GM12875 (cell line): ENCODE results near the gene SH2D1A.
"Not testable (repeated sequence)": the region's sequence is repeated elsewhere in the genome, so short reads cannot be mapped to it uniquely, and the experiment has no call there.

ENCODE experiments used
- H3K4me3 ChIP-seq: one replicate; pipeline ENCODE4 v1.5.1; 2011; ENCODE audit warnings: low read depth, low read length, control low read depth
- TF ChIP-seq, protein P1 (sequence below): IDR thresholded peaks from 2 replicates; pipeline ENCODE4 v1.5.1; 2011; ENCODE audit warnings: low read depth, mild to moderate bottlenecking, control low read depth, inconsistent platforms, low read length, moderate library complexity, borderline replicate concordance; ENCODE audit not compliant: insufficient read depth

Gene SH2D1A

DNA sequence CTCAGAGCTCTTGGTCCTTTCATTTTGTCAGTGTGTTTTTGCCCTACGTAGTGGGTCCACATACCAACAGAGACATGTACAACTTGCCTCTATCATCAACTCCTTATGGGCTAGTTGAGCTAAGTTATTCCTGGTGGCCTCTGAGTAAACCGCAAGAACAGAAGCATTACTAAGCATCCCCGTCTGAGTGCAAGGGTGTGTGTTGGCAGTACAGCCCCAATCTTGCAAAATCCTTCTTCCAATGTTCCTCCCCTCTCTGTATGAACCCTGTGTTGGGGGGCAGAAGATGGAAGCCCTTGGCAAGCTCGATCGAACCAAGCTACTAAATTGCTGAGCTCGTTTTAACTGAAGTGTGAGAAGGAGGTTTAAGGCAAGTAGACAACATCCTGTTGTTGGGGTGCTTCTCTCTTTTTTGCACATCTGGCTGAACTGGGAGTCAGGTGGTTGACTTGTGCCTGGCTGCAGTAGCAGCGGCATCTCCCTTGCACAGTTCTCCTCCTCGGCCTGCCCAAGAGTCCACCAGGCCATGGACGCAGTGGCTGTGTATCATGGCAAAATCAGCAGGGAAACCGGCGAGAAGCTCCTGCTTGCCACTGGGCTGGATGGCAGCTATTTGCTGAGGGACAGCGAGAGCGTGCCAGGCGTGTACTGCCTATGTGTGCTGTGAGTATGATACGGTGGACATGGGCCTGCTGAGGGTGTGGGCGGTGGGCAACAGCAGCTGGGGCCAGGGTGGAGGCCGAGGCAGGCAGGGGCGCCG is at the start of gene SH2D1A:
Gene SH2D1A (plus strand): TSS at position 447 of the 760 bp plus-strand sequence. CDS start 80 bp downstream, at position 527.
- TF ChIP-seq, protein P1, sequence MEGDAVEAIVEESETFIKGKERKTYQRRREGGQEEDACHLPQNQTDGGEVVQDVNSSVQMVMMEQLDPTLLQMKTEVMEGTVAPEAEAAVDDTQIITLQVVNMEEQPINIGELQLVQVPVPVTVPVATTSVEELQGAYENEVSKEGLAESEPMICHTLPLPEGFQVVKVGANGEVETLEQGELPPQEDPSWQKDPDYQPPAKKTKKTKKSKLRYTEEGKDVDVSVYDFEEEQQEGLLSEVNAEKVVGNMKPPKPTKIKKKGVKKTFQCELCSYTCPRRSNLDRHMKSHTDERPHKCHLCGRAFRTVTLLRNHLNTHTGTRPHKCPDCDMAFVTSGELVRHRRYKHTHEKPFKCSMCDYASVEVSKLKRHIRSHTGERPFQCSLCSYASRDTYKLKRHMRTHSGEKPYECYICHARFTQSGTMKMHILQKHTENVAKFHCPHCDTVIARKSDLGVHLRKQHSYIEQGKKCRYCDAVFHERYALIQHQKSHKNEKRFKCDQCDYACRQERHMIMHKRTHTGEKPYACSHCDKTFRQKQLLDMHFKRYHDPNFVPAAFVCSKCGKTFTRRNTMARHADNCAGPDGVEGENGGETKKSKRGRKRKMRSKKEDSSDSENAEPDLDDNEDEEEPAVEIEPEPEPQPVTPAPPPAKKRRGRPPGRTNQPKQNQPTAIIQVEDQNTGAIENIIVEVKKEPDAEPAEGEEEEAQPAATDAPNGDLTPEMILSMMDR, result no peak

GRCh38 chrX:124299323-124299722 is 47.0 kb upstream of the SH2D1A start:
- H3K4me3 ChIP-seq, result not testable (repeated sequence)

More for the DNA sequence above, at the start of gene SH2D1A:
- no peak within 1 kb of the TSS for H3K4me3 ChIP-seq

- TF ChIP-seq, protein P1, result no peak
- H3K4me3 ChIP-seq, result no peak overlapping the region
Observed at GRCh38 chrX:124300405-124300804, 46.0 kb upstream of the SH2D1A start.

DNA sequence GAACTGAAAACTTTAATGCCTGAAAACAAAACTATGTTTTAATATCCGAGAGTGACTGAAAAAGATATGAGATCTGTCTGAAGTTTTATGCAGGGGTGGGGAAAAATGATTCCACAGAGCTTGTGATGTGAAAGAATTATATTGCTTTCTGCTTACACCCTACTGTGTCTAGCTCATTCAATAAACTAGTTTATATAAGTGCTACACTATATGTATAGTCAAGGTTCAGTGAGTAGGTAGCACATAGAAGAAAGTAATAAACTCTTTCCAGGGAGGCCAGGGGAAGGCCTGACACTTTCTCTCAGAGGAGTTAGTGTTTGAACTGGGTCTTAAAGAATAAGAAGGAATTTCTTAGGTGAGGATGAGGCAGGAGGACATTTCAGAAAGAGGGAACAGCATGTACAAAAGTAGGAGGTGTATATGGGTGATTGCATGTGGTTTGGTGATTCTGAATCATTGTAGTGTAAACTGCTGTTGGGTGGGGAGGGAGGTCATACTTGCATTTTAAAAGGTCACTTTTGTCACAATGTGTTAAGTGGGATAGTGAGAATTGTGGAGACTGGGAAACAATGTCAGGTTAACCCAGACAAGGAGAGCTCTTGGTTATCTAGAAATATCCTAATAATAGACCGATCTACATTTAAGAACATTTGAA is 39.0 kb upstream of the SH2D1A start:
- TF ChIP-seq, protein P1, result no peak
- no peak overlapping the region for H3K4me3 ChIP-seq

- H3K4me3 ChIP-seq, result no peak overlapping the region
- TF ChIP-seq, protein P1, result no peak
Observed at GRCh38 chrX:124325732-124326131, 20.6 kb upstream of the SH2D1A start.

- TF ChIP-seq, protein P1, result no peak
- H3K4me3 ChIP-seq, result no peak overlapping the region
Observed at GRCh38 chrX:124328765-124329164, 17.6 kb upstream of the SH2D1A start.

- no peak within 1 kb of the TSS for H3K4me3 ChIP-seq
- TF ChIP-seq, protein P1, result no peak
Observed at GRCh38 chrX:124332481-124333424, 13.6 kb upstream of the SH2D1A start, which contains the start of gene TEX13D. Gene TEX13D, plus strand, starts transcription at chrX:124332660. Its CDS starts 258 bp downstream, at chrX:124332918.
